HEK293 (cell line): ENCODE results near the gene MT1F.

Source experiments
- HOXC10 ChIP-seq: sonication (generic); formaldehyde crosslinking; IDR thresholded peaks from 2 replicates; pipeline ENCODE4 v1.8.1; 2023; ENCODE audit warnings: mild to moderate bottlenecking, missing genetic modification reagents
- KLF1 ChIP-seq: fragments of 450-650 bp; formaldehyde crosslinking; IDR thresholded peaks from 2 replicates; pipeline ENCODE4 v1.5.1; 2016; ENCODE audit warnings: missing biosample characterization, missing genetic modification characterization
- ZNF140 ChIP-seq: fragments of 450-650 bp; formaldehyde crosslinking; IDR thresholded peaks from 2 replicates; pipeline ENCODE4 v1.5.1; 2016; ENCODE audit warnings: missing biosample characterization, missing genetic modification characterization
- ZNF157 ChIP-seq: fragments of 450-650 bp; formaldehyde crosslinking; IDR thresholded peaks from 2 replicates; pipeline ENCODE4 v1.5.1; 2016; ENCODE audit warnings: missing biosample characterization, missing genetic modification characterization
- ZNF221 ChIP-seq: fragments of 450-650 bp; formaldehyde crosslinking; IDR thresholded peaks from 2 replicates; pipeline ENCODE4 v1.5.1; 2017; ENCODE audit warnings: missing biosample characterization, missing genetic modification characterization, borderline replicate concordance
- ZNF24 ChIP-seq: fragments of 450-650 bp; formaldehyde crosslinking; IDR thresholded peaks from 2 replicates; pipeline ENCODE4 v1.5.1; 2016; ENCODE audit warnings: missing biosample characterization, missing genetic modification characterization
- ZNF433 ChIP-seq: fragments of 450-650 bp; formaldehyde crosslinking; IDR thresholded peaks from 2 replicates; pipeline ENCODE4 v1.5.1; 2016; ENCODE audit warnings: missing biosample characterization, missing genetic modification characterization, low read depth
- ZNF549 ChIP-seq: fragments of 450-650 bp; IDR thresholded peaks from 2 replicates; pipeline ENCODE4 v1.5.1; 2018; ENCODE audit warnings: missing biosample characterization, missing genetic modification characterization, mild to moderate bottlenecking, inconsistent platforms, moderate library complexity
- ZNF560 ChIP-seq: fragments of 450-650 bp; formaldehyde crosslinking; IDR thresholded peaks from 2 replicates; pipeline ENCODE4 v1.5.1; 2017; ENCODE audit warnings: missing biosample characterization, missing genetic modification characterization, borderline replicate concordance
- ZNF585B ChIP-seq: fragments of 450-650 bp; formaldehyde crosslinking; IDR thresholded peaks from 2 replicates; pipeline ENCODE4 v1.5.1; 2016; ENCODE audit warnings: missing biosample characterization, missing genetic modification characterization
- ZNF600 ChIP-seq: fragments of 450-650 bp; formaldehyde crosslinking; IDR thresholded peaks from 2 replicates; pipeline ENCODE4 v1.5.1; 2016; ENCODE audit warnings: missing biosample characterization, missing genetic modification characterization
- ZNF658 ChIP-seq: fragments of 450-650 bp; formaldehyde crosslinking; IDR thresholded peaks from 2 replicates; pipeline ENCODE4; 2016; ENCODE audit warnings: missing biosample characterization, missing genetic modification characterization
- ZNF660 ChIP-seq: fragments of 450-650 bp; IDR thresholded peaks from 2 replicates; pipeline ENCODE4 v1.5.1; 2018; ENCODE audit warnings: missing biosample characterization, mild to moderate bottlenecking, missing genetic modification characterization
- ZNF777 ChIP-seq: fragments of 450-650 bp; formaldehyde crosslinking; IDR thresholded peaks from 2 replicates; pipeline ENCODE4 v1.5.1; 2017; ENCODE audit warnings: missing biosample characterization, missing genetic modification characterization, borderline replicate concordance
- ZNF843 ChIP-seq: fragments of 450-650 bp; formaldehyde crosslinking; IDR thresholded peaks from 2 replicates; pipeline ENCODE4 v1.5.1; 2016; ENCODE audit warnings: missing biosample characterization, missing genetic modification characterization
- ZSCAN30 ChIP-seq: fragments of 450-650 bp; IDR thresholded peaks from 2 replicates; pipeline ENCODE4 v1.5.1; 2018; ENCODE audit warnings: missing biosample characterization, mild to moderate bottlenecking, missing genetic modification characterization, moderate library complexity
- TF ChIP-seq, protein P1 (sequence below): fragments of 450-650 bp; formaldehyde crosslinking; IDR thresholded peaks from 2 replicates; pipeline ENCODE4 v1.5.1; 2017; ENCODE audit warnings: missing biosample characterization, missing genetic modification characterization
- TF ChIP-seq, protein P2 (sequence below): fragments of 450-650 bp; formaldehyde crosslinking; IDR thresholded peaks from 2 replicates; pipeline ENCODE4 v1.5.1; 2016; ENCODE audit warnings: missing biosample characterization, missing genetic modification characterization
- TF ChIP-seq, protein P3 (sequence below): fragments of 450-650 bp; formaldehyde crosslinking; IDR thresholded peaks from 2 replicates; pipeline ENCODE4 v1.5.1; 2016; ENCODE audit warnings: missing biosample characterization, missing genetic modification characterization
- TF ChIP-seq, protein P4 (sequence below): fragments of 450-650 bp; formaldehyde crosslinking; IDR thresholded peaks from 2 replicates; pipeline ENCODE4 v1.5.1; 2016; ENCODE audit warnings: missing biosample characterization, missing genetic modification characterization
- TF ChIP-seq, protein P5 (sequence below): fragments of 450-650 bp; formaldehyde crosslinking; IDR thresholded peaks from 2 replicates; pipeline ENCODE4 v1.5.1; 2017; ENCODE audit warnings: missing biosample characterization, missing genetic modification characterization
- TF ChIP-seq, protein P6 (sequence below): fragments of 450-650 bp; formaldehyde crosslinking; IDR thresholded peaks from 2 replicates; pipeline ENCODE4 v1.5.1; 2016; ENCODE audit warnings: missing biosample characterization, missing genetic modification characterization, borderline replicate concordance

The MT1F gene

DNA sequence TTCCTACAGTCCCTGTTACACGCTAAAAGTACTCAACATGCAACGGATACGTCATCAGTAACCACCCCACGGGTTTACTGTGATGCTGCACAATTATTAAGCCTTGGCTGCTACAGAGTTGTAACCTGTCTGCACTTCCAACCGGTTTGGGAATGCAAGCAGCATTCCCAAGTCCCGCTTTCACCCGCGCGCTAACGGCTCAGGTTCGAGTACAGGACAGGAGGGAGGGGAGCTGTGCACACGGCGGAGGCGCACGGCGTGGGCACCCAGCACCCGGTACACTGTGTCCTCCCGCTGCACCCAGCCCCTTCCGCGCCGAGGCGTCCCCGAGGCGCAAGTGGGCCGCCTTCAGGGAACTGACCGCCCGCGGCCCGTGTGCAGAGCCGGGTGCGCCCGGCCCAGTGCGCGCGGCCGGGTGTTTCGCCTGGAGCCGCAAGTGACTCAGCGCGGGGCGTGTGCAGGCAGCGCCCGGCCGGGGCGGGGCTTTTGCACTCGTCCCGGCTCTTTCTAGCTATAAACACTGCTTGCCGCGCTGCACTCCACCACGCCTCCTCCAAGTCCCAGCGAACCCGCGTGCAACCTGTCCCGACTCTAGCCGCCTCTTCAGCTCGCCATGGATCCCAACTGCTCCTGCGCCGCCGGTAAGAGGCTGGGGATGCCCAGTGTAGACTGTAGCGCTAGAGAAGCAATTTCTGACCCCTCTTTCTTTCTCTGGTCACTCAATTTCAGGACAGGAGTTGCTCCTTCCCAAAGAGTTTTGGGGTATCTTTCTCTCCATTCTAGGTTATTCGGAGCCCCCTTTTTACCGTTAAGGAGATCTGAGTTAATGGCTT is 49.5 kb upstream of the MT1F start, which contains the start of gene MT2A (continued):
- peak; percentile 89 for TF ChIP-seq ZNF660
- no peak for TF ChIP-seq ZNF433 (tag by site-specific recombination)
- TF ChIP-seq, protein P1, sequence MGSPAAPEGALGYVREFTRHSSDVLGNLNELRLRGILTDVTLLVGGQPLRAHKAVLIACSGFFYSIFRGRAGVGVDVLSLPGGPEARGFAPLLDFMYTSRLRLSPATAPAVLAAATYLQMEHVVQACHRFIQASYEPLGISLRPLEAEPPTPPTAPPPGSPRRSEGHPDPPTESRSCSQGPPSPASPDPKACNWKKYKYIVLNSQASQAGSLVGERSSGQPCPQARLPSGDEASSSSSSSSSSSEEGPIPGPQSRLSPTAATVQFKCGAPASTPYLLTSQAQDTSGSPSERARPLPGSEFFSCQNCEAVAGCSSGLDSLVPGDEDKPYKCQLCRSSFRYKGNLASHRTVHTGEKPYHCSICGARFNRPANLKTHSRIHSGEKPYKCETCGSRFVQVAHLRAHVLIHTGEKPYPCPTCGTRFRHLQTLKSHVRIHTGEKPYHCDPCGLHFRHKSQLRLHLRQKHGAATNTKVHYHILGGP = no peak
- peak; percentile 83 for TF ChIP-seq ZNF600
- TF ChIP-seq ZNF658 (tag by site-specific recombination) = no peak
- TF ChIP-seq, protein P2, sequence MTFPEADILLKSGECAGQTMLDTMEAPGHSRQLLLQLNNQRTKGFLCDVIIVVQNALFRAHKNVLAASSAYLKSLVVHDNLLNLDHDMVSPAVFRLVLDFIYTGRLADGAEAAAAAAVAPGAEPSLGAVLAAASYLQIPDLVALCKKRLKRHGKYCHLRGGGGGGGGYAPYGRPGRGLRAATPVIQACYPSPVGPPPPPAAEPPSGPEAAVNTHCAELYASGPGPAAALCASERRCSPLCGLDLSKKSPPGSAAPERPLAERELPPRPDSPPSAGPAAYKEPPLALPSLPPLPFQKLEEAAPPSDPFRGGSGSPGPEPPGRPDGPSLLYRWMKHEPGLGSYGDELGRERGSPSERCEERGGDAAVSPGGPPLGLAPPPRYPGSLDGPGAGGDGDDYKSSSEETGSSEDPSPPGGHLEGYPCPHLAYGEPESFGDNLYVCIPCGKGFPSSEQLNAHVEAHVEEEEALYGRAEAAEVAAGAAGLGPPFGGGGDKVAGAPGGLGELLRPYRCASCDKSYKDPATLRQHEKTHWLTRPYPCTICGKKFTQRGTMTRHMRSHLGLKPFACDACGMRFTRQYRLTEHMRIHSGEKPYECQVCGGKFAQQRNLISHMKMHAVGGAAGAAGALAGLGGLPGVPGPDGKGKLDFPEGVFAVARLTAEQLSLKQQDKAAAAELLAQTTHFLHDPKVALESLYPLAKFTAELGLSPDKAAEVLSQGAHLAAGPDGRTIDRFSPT (tag by site-specific recombination) = no peak; the same call in 1 of the 2 replicates
- TF ChIP-seq, protein P3, sequence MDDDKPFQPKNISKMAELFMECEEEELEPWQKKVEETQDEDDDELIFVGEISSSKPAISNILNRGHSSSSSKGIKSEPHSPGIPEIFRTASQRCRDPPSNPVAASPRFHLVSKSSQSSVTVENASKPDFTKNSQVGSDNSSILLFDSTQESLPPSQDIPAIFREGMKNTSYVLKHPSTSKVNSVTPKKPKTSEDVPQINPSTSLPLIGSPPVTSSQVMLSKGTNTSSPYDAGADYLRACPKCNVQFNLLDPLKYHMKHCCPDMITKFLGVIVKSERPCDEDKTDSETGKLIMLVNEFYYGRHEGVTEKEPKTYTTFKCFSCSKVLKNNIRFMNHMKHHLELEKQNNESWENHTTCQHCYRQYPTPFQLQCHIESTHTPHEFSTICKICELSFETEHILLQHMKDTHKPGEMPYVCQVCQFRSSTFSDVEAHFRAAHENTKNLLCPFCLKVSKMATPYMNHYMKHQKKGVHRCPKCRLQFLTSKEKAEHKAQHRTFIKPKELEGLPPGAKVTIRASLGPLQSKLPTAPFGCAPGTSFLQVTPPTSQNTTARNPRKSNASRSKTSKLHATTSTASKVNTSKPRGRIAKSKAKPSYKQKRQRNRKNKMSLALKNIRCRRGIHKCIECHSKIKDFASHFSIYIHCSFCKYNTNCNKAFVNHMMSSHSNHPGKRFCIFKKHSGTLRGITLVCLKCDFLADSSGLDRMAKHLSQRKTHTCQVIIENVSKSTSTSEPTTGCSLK (tag by site-specific recombination) = no peak
- TF ChIP-seq, protein P4, sequence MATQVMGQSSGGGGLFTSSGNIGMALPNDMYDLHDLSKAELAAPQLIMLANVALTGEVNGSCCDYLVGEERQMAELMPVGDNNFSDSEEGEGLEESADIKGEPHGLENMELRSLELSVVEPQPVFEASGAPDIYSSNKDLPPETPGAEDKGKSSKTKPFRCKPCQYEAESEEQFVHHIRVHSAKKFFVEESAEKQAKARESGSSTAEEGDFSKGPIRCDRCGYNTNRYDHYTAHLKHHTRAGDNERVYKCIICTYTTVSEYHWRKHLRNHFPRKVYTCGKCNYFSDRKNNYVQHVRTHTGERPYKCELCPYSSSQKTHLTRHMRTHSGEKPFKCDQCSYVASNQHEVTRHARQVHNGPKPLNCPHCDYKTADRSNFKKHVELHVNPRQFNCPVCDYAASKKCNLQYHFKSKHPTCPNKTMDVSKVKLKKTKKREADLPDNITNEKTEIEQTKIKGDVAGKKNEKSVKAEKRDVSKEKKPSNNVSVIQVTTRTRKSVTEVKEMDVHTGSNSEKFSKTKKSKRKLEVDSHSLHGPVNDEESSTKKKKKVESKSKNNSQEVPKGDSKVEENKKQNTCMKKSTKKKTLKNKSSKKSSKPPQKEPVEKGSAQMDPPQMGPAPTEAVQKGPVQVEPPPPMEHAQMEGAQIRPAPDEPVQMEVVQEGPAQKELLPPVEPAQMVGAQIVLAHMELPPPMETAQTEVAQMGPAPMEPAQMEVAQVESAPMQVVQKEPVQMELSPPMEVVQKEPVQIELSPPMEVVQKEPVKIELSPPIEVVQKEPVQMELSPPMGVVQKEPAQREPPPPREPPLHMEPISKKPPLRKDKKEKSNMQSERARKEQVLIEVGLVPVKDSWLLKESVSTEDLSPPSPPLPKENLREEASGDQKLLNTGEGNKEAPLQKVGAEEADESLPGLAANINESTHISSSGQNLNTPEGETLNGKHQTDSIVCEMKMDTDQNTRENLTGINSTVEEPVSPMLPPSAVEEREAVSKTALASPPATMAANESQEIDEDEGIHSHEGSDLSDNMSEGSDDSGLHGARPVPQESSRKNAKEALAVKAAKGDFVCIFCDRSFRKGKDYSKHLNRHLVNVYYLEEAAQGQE (tag by site-specific recombination) = no peak
- peak; percentile 83 for TF ChIP-seq KLF1 (tag by site-specific recombination)
- TF ChIP-seq ZNF157 (tag by site-specific recombination) = no peak
- TF ChIP-seq, protein P5, sequence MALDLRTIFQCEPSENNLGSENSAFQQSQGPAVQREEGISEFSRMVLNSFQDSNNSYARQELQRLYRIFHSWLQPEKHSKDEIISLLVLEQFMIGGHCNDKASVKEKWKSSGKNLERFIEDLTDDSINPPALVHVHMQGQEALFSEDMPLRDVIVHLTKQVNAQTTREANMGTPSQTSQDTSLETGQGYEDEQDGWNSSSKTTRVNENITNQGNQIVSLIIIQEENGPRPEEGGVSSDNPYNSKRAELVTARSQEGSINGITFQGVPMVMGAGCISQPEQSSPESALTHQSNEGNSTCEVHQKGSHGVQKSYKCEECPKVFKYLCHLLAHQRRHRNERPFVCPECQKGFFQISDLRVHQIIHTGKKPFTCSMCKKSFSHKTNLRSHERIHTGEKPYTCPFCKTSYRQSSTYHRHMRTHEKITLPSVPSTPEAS (tag by site-specific recombination) = no peak
- no peak for TF ChIP-seq ZNF24
- no peak for TF ChIP-seq ZNF560 (tag by site-specific recombination)
- TF ChIP-seq ZNF843 = no peak
- no peak for TF ChIP-seq ZNF549 (tag by site-specific recombination)
- no peak for TF ChIP-seq ZNF585B (tag by site-specific recombination)
- no peak for TF ChIP-seq ZNF777 (tag by site-specific recombination)
- TF ChIP-seq ZSCAN30 (tag by site-specific recombination) = peak; percentile 96
- TF ChIP-seq ZNF140 = no peak
- no peak for TF ChIP-seq HOXC10 (CRISPR knock-in tag)
- TF ChIP-seq ZNF221 (tag by site-specific recombination) = no peak
- TF ChIP-seq, protein P6, sequence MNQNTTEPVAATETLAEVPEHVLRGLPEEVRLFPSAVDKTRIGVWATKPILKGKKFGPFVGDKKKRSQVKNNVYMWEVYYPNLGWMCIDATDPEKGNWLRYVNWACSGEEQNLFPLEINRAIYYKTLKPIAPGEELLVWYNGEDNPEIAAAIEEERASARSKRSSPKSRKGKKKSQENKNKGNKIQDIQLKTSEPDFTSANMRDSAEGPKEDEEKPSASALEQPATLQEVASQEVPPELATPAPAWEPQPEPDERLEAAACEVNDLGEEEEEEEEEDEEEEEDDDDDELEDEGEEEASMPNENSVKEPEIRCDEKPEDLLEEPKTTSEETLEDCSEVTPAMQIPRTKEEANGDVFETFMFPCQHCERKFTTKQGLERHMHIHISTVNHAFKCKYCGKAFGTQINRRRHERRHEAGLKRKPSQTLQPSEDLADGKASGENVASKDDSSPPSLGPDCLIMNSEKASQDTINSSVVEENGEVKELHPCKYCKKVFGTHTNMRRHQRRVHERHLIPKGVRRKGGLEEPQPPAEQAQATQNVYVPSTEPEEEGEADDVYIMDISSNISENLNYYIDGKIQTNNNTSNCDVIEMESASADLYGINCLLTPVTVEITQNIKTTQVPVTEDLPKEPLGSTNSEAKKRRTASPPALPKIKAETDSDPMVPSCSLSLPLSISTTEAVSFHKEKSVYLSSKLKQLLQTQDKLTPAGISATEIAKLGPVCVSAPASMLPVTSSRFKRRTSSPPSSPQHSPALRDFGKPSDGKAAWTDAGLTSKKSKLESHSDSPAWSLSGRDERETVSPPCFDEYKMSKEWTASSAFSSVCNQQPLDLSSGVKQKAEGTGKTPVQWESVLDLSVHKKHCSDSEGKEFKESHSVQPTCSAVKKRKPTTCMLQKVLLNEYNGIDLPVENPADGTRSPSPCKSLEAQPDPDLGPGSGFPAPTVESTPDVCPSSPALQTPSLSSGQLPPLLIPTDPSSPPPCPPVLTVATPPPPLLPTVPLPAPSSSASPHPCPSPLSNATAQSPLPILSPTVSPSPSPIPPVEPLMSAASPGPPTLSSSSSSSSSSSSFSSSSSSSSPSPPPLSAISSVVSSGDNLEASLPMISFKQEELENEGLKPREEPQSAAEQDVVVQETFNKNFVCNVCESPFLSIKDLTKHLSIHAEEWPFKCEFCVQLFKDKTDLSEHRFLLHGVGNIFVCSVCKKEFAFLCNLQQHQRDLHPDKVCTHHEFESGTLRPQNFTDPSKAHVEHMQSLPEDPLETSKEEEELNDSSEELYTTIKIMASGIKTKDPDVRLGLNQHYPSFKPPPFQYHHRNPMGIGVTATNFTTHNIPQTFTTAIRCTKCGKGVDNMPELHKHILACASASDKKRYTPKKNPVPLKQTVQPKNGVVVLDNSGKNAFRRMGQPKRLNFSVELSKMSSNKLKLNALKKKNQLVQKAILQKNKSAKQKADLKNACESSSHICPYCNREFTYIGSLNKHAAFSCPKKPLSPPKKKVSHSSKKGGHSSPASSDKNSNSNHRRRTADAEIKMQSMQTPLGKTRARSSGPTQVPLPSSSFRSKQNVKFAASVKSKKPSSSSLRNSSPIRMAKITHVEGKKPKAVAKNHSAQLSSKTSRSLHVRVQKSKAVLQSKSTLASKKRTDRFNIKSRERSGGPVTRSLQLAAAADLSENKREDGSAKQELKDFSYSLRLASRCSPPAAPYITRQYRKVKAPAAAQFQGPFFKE = no peak
